ENCODE data around the gene EIF4E2.
"Not testable (repeated sequence)": the region's sequence is repeated elsewhere in the genome, so short reads cannot be mapped to it uniquely, and the experiment has no call there.

The EIF4E2 gene

GRCh38 chr2:232521959-232522622 lies 28.4 kb upstream of the EIF4E2 start:
- DNase-seq (ENCODE audit: extremely low read depth in 1 of 2, low read depth in 1 of 2): peak in 1 of 2 donors; percentile 66

DNA sequence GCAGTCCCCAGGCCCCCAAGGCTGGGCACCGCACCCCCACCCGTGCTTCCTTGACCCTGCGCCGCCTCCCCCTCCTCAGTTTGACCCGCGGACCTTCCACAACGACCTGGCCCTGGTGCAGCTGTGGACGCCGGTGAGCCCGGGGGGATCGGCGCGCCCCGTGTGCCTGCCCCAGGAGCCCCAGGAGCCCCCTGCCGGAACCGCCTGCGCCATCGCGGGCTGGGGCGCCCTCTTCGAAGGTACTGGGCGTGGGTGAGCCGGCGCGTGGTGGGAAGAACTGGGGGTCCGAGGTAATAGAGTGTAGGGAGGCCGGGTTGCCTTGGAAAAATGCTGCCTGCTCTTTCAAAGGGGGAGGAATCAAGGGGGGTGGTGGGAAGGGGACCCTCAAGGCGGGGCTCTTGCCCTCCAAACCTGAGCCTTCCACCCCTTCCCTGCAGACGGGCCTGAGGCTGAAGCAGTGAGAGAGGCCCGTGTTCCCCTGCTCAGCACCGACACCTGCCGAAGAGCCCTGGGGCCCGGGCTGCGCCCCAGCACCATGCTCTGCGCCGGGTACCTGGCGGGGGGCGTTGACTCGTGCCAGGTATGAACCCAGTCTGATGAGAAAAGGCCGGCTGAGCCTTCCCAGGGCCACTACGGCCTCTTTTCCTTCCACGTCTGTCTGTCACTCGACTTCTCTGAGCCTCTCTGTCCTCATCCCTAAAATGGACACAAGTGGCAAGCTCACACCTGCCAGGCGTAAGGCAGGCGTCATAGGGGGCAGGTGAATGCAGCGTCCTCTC lies 27.7 kb upstream of the EIF4E2 start:
- DNase-seq (ENCODE audit: extremely low read depth in 1 of 2, low read depth in 1 of 2): no peak

- DNase-seq (ENCODE audit: extremely low read depth in 1 of 2, low read depth in 1 of 2): no peak
These were observed 27.1 kb upstream of the EIF4E2 start for GRCh38 chr2:232523402-232523681.

GRCh38 chr2:232523682-232524597 lies 26.5 kb upstream of the EIF4E2 start:
- DNase-seq (ENCODE audit: extremely low read depth in 1 of 2, low read depth in 1 of 2): no peak

DNA sequence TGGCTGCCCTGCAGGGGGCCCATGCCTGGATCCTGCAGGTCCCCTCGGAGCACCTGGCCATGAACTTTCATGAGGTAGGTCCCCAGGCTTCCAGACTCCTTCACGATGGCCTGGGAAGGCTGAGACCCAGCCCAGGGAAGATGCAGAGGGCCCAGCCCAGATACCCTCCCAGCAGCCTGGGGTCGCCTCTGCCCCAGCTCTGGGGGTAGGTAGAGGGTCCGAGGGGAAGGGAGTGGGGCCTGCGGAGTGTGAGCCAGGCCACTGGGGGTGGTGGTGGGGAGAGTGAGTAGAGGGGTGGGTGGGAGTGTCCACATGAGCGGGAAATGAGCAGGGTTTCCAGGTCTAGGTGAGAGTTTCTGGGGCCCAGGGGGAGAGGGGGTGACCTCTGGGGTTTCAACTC lies 25.7 kb upstream of the EIF4E2 start:
- DNase-seq (ENCODE audit: extremely low read depth in 1 of 2, low read depth in 1 of 2): no peak

DNA sequence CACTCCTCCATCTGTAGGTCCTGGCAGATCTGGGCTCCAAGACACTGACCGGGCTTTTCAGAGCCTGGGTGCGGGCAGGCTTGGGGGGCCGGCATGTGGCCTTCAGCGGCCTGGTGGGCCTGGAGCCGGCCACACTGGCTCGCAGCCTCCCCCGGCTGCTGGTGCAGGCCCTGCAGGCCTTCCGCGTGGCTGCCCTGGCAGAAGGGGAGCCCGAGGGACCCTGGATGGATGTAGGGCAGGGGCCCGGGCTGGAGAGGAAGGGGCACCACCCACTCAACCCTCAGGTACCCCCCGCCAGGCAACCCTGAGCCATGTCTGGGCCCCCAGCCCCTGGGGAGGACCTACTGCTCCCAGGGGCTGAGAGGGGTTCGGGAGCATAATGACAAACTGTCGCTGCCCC lies 25.3 kb upstream of the EIF4E2 start:
- no peak for DNase-seq (ENCODE audit: extremely low read depth in 1 of 2, low read depth in 1 of 2)

DNA sequence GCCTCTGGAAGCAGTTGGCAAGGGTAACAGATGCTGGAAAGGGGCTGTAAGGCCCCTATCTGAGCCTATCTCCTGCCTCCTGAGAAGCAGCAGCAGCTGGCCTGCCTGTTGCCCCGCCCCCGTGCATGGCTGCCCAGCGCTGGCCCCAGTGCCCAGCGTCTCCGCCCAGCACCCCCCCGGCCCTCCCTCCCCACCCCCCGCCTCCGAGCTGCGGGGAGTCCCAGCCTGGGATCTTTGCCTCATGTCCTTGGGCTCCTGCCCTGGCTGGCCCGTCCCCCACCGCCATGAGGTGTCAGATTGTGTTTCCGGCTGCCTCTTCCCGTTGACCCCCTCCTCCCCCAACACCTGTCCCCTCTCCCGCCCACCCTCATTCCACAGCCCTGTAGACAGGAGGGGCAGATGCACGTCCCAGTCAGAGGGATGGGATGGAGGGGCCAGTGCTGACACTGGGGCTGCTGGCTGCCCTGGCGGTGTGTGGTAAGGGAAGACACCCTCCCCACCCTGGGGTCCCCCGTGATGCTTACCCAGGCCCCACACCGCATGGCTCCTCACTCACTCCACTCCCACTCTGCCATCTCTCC lies 24.6 kb upstream of the EIF4E2 start, which contains the start of gene CHRND:
TSS of gene CHRND (plus strand) at position 370 of the 581 bp plus-strand sequence. CDS start at position 426, 56 bp downstream.
- DNase-seq (ENCODE audit: extremely low read depth in 1 of 2, low read depth in 1 of 2): no peak

DNA sequence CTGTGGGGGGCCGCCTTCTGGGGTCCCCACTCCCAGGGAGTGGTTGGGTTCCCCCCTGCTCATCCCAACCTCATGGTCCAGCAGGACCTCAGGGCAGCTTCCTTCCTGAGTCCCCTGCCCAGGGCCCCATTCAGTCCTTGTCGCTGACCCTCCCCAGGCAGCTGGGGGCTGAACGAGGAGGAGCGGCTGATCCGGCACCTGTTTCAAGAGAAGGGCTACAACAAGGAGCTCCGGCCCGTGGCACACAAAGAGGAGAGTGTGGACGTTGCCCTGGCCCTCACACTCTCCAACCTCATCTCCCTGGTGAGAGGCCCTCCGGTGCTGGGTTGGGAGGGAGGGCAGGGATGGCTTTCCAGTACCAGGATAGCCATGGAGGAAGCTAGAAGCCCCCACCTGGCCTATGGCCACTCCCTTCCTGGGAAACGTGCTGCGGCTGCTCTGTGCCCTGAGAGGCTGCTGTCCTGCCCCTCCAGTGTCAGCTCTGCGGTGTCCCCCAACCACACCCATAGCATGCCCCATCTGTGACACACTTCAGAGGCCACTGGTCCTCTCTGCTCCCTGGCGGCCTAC lies 24.0 kb upstream of the EIF4E2 start:
- DNase-seq (ENCODE audit: extremely low read depth in 1 of 2, low read depth in 1 of 2): no peak

- DNase-seq (ENCODE audit: extremely low read depth in 1 of 2, low read depth in 1 of 2): no peak
These were observed 22.5 kb upstream of the EIF4E2 start for GRCh38 chr2:232527905-232528470.

DNA sequence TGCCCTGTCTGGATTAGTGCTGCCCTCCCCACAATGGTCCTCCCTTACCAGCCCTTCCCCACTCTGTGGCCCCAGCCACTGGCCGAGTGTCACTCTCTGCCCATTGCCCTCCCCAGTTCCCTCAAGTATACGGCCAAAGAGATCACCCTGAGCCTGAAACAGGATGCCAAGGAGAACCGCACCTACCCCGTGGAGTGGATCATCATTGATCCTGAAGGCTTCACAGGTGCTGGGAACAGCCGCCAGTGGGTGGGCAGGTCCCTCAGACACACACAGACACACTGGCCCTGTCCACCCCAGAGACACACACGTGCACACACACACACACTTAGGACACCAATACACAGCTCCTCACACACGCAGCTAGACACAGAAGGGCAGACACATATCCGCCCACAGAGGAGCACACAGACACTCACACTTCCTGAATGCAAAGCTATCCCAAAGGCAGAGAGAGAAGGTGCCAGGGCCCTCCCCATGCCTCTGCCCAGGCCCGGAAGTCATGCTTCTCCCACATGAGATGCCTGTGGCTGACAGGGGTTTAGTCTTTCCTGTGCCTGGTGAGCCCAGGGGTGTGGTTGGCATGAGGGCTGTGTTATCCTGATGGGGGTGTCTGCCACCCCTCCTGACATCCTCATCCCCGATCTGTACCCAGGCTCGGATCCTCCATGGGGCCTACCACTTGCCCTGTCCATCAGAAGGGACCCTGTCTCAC lies 21.6 kb upstream of the EIF4E2 start:
- no peak for DNase-seq (ENCODE audit: extremely low read depth in 1 of 2, low read depth in 1 of 2)

DNA sequence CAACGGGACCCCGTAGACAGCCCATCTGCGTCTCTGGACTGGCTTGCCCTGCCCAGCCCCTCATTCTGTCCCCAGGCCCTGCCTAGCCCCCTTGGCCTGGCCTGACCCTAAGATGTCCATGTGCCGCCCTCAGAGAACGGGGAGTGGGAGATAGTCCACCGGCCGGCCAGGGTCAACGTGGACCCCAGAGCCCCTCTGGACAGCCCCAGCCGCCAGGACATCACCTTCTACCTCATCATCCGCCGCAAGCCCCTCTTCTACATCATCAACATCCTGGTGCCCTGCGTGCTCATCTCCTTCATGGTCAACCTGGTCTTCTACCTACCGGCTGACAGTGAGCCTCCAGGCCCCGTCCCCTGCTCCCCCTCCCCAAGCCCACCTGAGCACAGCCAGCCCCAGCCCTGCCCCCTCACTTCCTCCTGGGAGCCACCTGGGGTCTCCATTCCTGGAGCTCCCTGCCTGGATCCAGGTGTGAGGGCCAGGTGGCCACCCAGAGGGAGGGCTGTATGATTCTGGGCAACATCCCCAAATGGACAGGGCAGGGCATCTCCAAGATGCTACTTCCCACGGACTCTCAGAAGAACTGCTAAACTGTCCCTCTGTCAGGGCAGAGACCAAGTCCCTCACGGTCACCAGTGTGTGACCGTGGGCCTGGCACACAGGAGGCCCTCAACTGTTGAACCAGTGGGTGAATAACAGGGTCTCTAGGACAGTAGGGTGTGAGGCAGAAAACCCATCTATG lies 20.5 kb upstream of the EIF4E2 start:
- no peak for DNase-seq (ENCODE audit: extremely low read depth in 1 of 2, low read depth in 1 of 2)

DNA sequence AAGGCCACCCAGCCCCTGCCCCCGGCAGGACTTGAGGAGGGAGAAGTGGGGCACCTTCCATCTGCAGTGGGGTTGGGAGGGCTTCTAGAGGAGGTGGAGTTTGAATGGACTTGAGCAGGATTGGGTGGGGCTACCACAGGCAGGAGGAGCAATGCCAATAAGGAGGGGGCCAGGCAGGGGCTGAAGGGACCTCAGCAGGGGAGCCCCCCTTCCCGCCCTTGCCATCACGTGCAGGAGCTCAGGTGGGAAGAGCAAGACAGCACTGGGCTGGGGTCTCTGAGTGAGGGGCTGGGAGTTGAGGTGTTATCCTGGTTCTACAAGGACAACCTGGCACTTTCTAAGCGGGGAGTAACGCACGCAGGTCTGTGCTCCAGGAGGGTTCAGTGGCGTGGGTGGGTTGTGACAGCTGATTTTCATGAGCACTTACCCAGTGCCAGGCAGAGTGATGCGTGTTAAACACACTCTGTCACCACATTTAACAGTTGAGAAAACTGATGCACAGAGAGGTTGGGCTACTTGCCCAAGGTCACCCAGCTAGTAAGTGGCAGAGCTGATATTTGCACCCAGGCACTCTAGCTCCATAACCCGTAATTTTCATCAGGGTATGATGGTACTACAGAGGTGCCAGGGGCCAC lies 19.7 kb upstream of the EIF4E2 start:
- DNase-seq (ENCODE audit: extremely low read depth in 1 of 2, low read depth in 1 of 2): no peak

GRCh38 chr2:232532419-232532818 lies 18.1 kb upstream of the EIF4E2 start:
- no peak for DNase-seq (ENCODE audit: extremely low read depth in 1 of 2, low read depth in 1 of 2)

DNA sequence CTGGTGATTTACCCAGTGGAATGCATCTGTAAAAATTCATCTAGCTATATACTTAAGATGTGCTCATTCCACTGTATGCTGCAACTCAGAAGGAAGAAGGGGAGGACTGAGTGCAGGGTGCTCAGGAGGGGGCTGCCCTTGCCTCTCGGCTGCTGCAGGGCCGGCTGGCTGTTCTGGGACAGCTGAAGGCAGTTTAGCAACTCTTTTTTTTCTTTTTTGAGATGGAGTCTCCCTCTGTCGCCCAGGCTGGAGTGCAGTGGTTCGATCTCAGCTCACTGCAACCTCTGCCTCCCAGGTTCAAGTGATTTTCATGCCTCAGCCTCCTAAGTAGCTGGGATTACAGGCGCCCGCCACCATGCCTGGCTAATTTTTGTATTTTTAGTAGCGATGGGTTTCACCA lies 17.7 kb upstream of the EIF4E2 start:
- DNase-seq (ENCODE audit: extremely low read depth in 1 of 2, low read depth in 1 of 2): not testable (repeated sequence)

DNA sequence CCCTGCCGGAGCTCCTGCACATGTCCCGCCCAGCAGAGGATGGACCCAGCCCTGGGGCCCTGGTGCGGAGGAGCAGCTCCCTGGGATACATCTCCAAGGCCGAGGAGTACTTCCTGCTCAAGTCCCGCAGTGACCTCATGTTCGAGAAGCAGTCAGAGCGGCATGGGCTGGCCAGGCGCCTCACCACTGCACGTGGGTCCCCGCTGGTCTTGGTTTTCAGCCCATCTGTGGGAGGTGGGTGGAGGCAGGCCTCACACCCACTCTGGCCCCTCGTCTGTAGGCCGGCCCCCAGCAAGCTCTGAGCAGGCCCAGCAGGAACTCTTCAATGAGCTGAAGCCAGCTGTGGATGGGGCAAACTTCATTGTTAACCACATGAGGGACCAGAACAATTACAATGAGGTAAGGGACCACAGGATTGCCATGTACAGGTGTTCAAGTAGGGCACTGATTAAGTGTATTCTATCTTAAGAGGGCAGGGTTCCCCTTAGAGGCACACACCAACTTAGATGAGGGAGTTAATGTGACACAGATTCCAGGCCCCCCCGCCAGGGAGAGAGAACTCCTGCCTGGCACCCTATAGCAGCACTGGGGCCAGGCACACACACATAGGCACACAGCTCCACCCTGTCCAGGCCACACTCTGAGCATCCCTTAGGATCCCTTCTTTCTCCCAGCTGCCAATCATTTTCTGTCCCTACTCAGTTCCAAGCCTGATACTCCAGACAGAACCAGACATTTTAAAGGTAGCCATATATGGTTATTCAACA lies 16.4 kb upstream of the EIF4E2 start:
- DNase-seq (ENCODE audit: extremely low read depth in 1 of 2, low read depth in 1 of 2): no peak

DNA sequence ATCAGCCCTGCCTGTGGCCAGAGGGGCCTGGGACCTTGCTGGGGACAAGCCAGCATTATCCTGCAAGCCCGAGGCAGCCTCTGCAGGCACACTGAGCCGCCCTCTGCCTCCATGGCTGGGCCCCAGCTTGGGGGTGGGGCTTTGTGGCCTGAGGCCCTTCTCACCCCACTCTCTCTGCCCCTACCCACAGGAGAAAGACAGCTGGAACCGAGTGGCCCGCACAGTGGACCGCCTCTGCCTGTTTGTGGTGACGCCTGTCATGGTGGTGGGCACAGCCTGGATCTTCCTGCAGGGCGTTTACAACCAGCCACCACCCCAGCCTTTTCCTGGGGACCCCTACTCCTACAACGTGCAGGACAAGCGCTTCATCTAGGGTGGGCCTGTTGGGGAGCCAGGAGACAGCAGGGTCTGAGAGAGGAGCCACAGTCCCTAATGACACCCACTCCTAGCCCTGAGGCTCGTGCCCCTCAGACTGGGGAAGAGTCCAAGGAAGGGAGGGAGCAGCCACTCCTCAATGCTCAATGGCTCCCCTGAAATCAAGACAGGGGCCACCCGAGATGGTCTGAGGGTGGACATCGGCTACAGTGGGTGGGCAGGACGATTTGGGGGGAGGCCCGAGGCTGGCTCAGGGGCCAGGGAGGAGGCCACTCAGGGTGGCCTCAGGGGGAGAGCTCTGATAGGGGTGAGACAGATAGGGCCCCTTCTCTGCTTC lies 15.4 kb upstream of the EIF4E2 start:
- DNase-seq (ENCODE audit: extremely low read depth in 1 of 2, low read depth in 1 of 2): no peak

- no peak for DNase-seq (ENCODE audit: extremely low read depth in 1 of 2, low read depth in 1 of 2)
These were observed 14.5 kb upstream of the EIF4E2 start for GRCh38 chr2:232535761-232536530.
